Suprapubic skin (tissue), 4 donors: Measurements from ENCODE around the gene KRTAP20-2.

Experiments used
- CTCF ChIP-seq, 2 donors: fragments of 200-600 bp in 1 of 2; fragments of 450-650 bp in 1 of 2; sonication (generic) in 1 of 2; IDR thresholded peaks; one replicate each; pipeline ENCODE4 v1.5.1; 2016 to 2019; ENCODE audit warnings: antibody characterized with exemption in 2 of 2, mild to moderate bottlenecking in 1 of 2, moderate library complexity in 1 of 2
- POLR2A ChIP-seq, 2 donors: fragments of 450-650 bp; IDR thresholded peaks; one replicate each; pipeline ENCODE4 v1.6.1; 2017; ENCODE audit warnings: antibody characterized with exemption in 2 of 2, mild to moderate bottlenecking in 2 of 2, moderate library complexity in 2 of 2
- POLR2AphosphoS5 ChIP-seq, 3 donors: sonication (generic); formaldehyde crosslinking; IDR thresholded peaks; one replicate each; pipeline ENCODE4 v1.6.1; 2017; ENCODE audit warnings: antibody characterized with exemption in 3 of 3

GRCh38 chr21:30638686-30639085 is 3.7 kb downstream of the KRTAP20-2 start:
- TF ChIP-seq CTCF (IDR thresholded peaks at IDR 0.05), result no peak
- TF ChIP-seq POLR2A (IDR thresholded peaks at IDR 0.05), result no peak
- TF ChIP-seq POLR2AphosphoS5 (IDR thresholded peaks at IDR 0.05), result no peak
